GM21528 (cell line): Measurements from ENCODE around the gene MCM10.
"Not testable (repeated sequence)": the region's sequence is repeated elsewhere in the genome, so short reads cannot be mapped to it uniquely, and the experiment has no call there.

Experiments used
- ATAC-seq: cut with Tn5 transposase; IDR thresholded peaks from one replicate; pipeline ENCODE4 v1.9.1; 2021; ENCODE audit warnings: mild to moderate bottlenecking, moderate library complexity; ENCODE audit not compliant: unreplicated experiment, low FRiP score

The MCM10 gene

GRCh38 chr10:13219685-13220670 lies 58.6 kb downstream of the MCM10 start:
- no peak for ATAC-seq

GRCh38 chr10:13221572-13221971 lies 60.2 kb downstream of the MCM10 start:
- no peak for ATAC-seq

- ATAC-seq: no peak
Measured at GRCh38 chr10:13222151-13222550, 60.8 kb downstream of the MCM10 start.

GRCh38 chr10:13222566-13222965 lies 61.2 kb downstream of the MCM10 start:
- no peak for ATAC-seq

- no peak for ATAC-seq
Measured at GRCh38 chr10:13223241-13223640, 61.9 kb downstream of the MCM10 start.

GRCh38 chr10:13224210-13224995 lies 63.0 kb downstream of the MCM10 start:
- ATAC-seq: no peak

GRCh38 chr10:13225601-13226000 lies 64.2 kb downstream of the MCM10 start:
- ATAC-seq: no peak

GRCh38 chr10:13227031-13227430 lies 65.7 kb downstream of the MCM10 start:
- no peak for ATAC-seq

- ATAC-seq: no peak
Measured at GRCh38 chr10:13231190-13231589, 69.8 kb downstream of the MCM10 start.

- ATAC-seq: no peak
Measured at GRCh38 chr10:13231808-13232207, 70.5 kb downstream of the MCM10 start.

GRCh38 chr10:13233358-13233757 lies 72.0 kb downstream of the MCM10 start:
- no peak for ATAC-seq

GRCh38 chr10:13234172-13234571 lies 72.8 kb downstream of the MCM10 start, which contains the start of gene UCMA:
Gene UCMA, minus strand, starts transcription at chr10:13234374. Its CDS starts 116 bp downstream, at chr10:13234258.
- no peak for ATAC-seq

- not testable (repeated sequence) for ATAC-seq
Measured at GRCh38 chr10:13234736-13235135, 73.4 kb downstream of the MCM10 start.

GRCh38 chr10:13236638-13237037 lies 75.3 kb downstream of the MCM10 start:
- no peak for ATAC-seq

- no peak for ATAC-seq
Measured at GRCh38 chr10:13238271-13239077, 77.1 kb downstream of the MCM10 start.

GRCh38 chr10:13239923-13240322 lies 78.6 kb downstream of the MCM10 start:
- ATAC-seq: no peak

- ATAC-seq: no peak
Measured at GRCh38 chr10:13241613-13242012, 80.3 kb downstream of the MCM10 start.

- not testable (repeated sequence) for ATAC-seq
Measured at GRCh38 chr10:13242260-13242659, 80.9 kb downstream of the MCM10 start.

GRCh38 chr10:13247246-13247645 lies 85.9 kb downstream of the MCM10 start:
- no peak for ATAC-seq

- no peak for ATAC-seq
Measured at GRCh38 chr10:13247784-13248183, 86.4 kb downstream of the MCM10 start.
